Kidney epithelial cell (primary cell): Measurements from ENCODE around the gene EPN2. TPM values are rescaled to one million over a fixed set of nuclear protein-coding genes. Genes with fewer than 3 reads are reported as not detected.
A peak's percentile ranks its signal among the peaks of the same experiment; 100 is the strongest.

Experiments used
- DNase-seq: peaks from one replicate; pipeline ENCODE4 v3.0.0-alpha.2; 2010; ENCODE audit warnings: low read depth
- H3K27me3 ChIP-seq: 2 replicates; pipeline ENCODE4 v1.6.0; 2011; ENCODE audit warnings: low read length; ENCODE audit not compliant: control insufficient read depth, insufficient read depth
- H3K36me3 ChIP-seq: 2 replicates; pipeline ENCODE4 v1.5.1; 2011; ENCODE audit warnings: low read length; ENCODE audit not compliant: control insufficient read depth, insufficient read depth
- H3K4me3 ChIP-seq: 2 replicates; pipeline ENCODE4 v1.5.1; 2011; ENCODE audit warnings: low read depth, mild to moderate bottlenecking, control low read depth, low read length
- total RNA-seq: library from RNA; depleted of rRNA; stranded (reverse); fragments of >200 nt; gene quantifications from 2 replicates; pipeline ENCODE4 v1.2.3, GENCODE V29; 2015
- TF ChIP-seq, protein P1 (sequence below): IDR thresholded peaks from 2 replicates; pipeline ENCODE4 v1.5.1; 2011; ENCODE audit warnings: mild to moderate bottlenecking, moderate library complexity, low read length, control low read depth, inconsistent platforms; ENCODE audit not compliant: insufficient read depth, poor library complexity, severe bottlenecking

EPN2 gene
- total RNA-seq, 1 donor from 2014 or later, result 13.7 TPM

DNA sequence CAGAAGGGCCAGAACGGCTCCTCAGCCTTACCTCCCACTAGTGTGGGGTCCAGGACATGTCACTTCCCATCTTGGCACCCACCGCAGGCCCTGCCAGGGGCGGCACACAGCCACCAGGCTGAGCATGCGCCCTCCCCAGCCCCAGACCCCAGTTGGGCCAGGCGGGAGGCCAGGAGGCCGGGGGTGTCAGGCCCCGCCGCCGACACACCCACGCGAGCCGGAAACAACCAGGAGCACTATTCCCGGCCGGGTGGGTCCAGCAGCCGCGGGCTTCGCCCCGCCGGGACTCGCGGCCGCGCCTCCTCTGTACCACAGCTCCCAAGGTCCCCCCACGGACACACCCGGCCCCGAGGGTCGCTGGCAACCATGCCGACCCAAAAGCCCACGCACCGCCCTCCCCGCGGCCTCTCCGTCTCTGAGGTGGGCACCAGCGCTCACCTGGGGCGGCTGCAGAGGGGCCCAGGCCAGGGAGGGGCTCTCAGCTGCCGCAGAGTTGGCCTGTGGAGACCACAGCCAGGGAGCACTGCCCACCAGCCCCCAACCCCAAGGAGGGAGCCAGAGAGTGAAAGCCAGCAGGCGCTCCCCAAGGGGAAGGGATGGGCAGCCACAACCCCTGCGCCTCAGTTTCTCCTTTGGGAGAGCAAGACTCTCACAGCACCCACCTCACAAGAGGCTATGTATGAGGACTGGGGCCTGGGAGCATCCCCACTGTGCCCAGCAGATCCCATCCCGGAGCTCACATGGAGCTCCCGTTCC is 107.3 kb downstream of the EPN2 start:
- TF ChIP-seq, protein P1, sequence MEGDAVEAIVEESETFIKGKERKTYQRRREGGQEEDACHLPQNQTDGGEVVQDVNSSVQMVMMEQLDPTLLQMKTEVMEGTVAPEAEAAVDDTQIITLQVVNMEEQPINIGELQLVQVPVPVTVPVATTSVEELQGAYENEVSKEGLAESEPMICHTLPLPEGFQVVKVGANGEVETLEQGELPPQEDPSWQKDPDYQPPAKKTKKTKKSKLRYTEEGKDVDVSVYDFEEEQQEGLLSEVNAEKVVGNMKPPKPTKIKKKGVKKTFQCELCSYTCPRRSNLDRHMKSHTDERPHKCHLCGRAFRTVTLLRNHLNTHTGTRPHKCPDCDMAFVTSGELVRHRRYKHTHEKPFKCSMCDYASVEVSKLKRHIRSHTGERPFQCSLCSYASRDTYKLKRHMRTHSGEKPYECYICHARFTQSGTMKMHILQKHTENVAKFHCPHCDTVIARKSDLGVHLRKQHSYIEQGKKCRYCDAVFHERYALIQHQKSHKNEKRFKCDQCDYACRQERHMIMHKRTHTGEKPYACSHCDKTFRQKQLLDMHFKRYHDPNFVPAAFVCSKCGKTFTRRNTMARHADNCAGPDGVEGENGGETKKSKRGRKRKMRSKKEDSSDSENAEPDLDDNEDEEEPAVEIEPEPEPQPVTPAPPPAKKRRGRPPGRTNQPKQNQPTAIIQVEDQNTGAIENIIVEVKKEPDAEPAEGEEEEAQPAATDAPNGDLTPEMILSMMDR, result no peak
- Histone ChIP-seq H3K4me3 (no peak overlapping the region), H3K36me3 (no peaks in the 10 kb centered on the region), H3K27me3 (no peaks in the 10 kb centered on the region)
- no peak for DNase-seq

GRCh38 chr17:19345067-19345460 is 107.9 kb downstream of the EPN2 start:
- no peak for DNase-seq
- H3K27me3 ChIP-seq, result no peaks in the 10 kb centered on the region
- H3K36me3 ChIP-seq, result no peaks in the 10 kb centered on the region
- no peak overlapping the region for H3K4me3 ChIP-seq
- TF ChIP-seq, protein P1, result no peak

DNA sequence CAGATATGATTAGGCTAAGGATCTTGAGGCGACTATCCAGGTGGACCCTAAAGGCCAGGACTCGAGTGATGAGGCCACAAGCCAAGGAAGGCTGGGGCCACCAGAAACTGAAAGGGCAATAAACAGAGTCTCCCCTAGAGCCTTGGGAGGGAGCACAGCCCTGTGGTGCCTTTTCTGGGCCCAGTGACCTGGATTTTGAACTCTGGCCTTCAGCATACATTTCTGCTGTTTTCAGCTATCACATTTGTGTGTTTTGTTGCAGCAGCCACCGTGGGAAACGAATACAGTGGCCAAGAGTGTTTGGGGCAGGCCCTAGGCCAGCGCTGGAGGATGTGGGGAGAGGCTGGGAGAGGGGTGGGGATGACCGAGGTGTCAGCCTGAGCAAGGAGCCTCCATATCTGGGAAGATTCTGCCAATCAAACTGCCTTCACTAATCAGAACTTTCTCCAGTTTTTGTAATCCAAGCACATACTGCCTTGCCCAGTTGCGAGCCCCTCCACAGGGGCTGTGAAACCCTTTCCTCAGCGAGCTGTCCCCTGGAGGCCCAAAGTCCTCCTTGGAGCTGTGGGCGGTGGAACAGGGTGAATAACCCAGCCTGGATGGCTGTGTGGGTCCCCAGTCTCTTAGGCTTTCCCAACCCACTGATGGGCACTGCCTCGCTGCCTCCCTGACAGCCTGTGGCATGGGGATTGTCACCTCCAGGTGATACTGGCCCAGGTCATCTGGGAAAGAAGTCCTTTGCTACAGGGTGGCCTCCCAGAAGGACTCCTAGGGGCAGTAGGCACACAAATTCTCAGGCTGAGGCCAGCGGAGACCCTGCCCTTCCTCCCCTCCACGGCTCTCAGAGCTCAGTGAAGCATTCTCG is 108.6 kb downstream of the EPN2 start:
- Histone ChIP-seq H3K36me3 (no peaks in the 10 kb centered on the region), H3K4me3 (no peak overlapping the region), H3K27me3 (no peaks in the 10 kb centered on the region)
- TF ChIP-seq, protein P1, result no peak
- no peak for DNase-seq

- Histone ChIP-seq H3K36me3 (no peaks in the 10 kb centered on the region), H3K27me3 (no peaks in the 10 kb centered on the region), H3K4me3 (no peak overlapping the region)
- DNase-seq, result peak; percentile 54
- TF ChIP-seq, protein P1, result no peak
Observed at GRCh38 chr17:19346351-19347255, 109.4 kb downstream of the EPN2 start.

GRCh38 chr17:19347323-19348080 is 110.3 kb downstream of the EPN2 start:
- TF ChIP-seq, protein P1, result no peak
- no peaks in the 10 kb centered on the region for H3K27me3 ChIP-seq
- no peak overlapping the region for H3K4me3 ChIP-seq
- H3K36me3 ChIP-seq, result no peaks in the 10 kb centered on the region
- no peak for DNase-seq
